GM12873 (cell line): ENCODE data around the gene B3GAT1.

Experiments used
- CTCF ChIP-seq: IDR thresholded peaks from 2 replicates; pipeline ENCODE4 v1.5.1; 2012; ENCODE audit warnings: low read depth, mild to moderate bottlenecking, moderate library complexity, low read length, control low read depth; ENCODE audit not compliant: insufficient read depth; ENCODE audit errors: missing control alignments

The B3GAT1 gene

GRCh38 chr11:134346976-134347350 is 65.1 kb downstream of the B3GAT1 start:
- TF ChIP-seq CTCF = no peak

- no peak for TF ChIP-seq CTCF
Measured at GRCh38 chr11:134346101-134346975, 65.7 kb downstream of the B3GAT1 start.

- TF ChIP-seq CTCF = no peak
Measured at GRCh38 chr11:134345237-134345550, 66.8 kb downstream of the B3GAT1 start.

GRCh38 chr11:134343646-134344045 is 68.4 kb downstream of the B3GAT1 start:
- TF ChIP-seq CTCF = no peak

- no peak for TF ChIP-seq CTCF
Measured at GRCh38 chr11:134342572-134343340, 69.3 kb downstream of the B3GAT1 start.

GRCh38 chr11:134341805-134342571 is 70.1 kb downstream of the B3GAT1 start:
- TF ChIP-seq CTCF = no peak

- no peak for TF ChIP-seq CTCF
Measured at GRCh38 chr11:134340354-134340964, 71.6 kb downstream of the B3GAT1 start.
